Karpas-422 (cell line): Measurements from ENCODE around the gene CISD3. TPM values are rescaled to one million over a fixed set of nuclear protein-coding genes. Genes with fewer than 3 reads are reported as not detected.

Source experiments
- DNase-seq: peaks from one replicate; pipeline ENCODE4 v3.0.0-alpha.2; 2015
- H2AFZ ChIP-seq: fragments of 200-600 bp; sonication (generic); 2 replicates; pipeline ENCODE4 v1.6.1; 2014; ENCODE audit warnings: antibody characterized with exemption, low read length, mixed read lengths
- H3K27ac ChIP-seq: fragments of 200-600 bp; sonication (generic); 2 replicates; pipeline ENCODE4 v1.5.1; 2014; ENCODE audit warnings: mild to moderate bottlenecking, low read length, moderate library complexity
- H3K27me3 ChIP-seq: fragments of 200-600 bp; sonication (generic); 2 replicates; pipeline ENCODE4 v1.6.1; 2014; ENCODE audit warnings: low read length, mixed read lengths
- H3K36me3 ChIP-seq: fragments of 200-600 bp; sonication (generic); 2 replicates; pipeline ENCODE4 v1.6.1; 2014; ENCODE audit warnings: low read length, mixed read lengths; ENCODE audit not compliant: insufficient read depth
- H3K4me1 ChIP-seq: fragments of 200-600 bp; sonication (generic); 2 replicates; pipeline ENCODE4 v1.6.1; 2014; ENCODE audit warnings: mild to moderate bottlenecking, low read length, mixed read lengths
- H3K4me2 ChIP-seq: fragments of 200-600 bp; sonication (generic); 2 replicates; pipeline ENCODE4 v1.6.1; 2014; ENCODE audit warnings: low read length, low read depth, mild to moderate bottlenecking; ENCODE audit not compliant: poor library complexity, severe bottlenecking
- H3K4me3 ChIP-seq: fragments of 200-600 bp; sonication (generic); 2 replicates; pipeline ENCODE4 v1.5.1; 2014; ENCODE audit warnings: mild to moderate bottlenecking, antibody characterized with exemption, low read length, mixed read lengths
- H3K79me2 ChIP-seq: fragments of 200-600 bp; sonication (generic); 2 replicates; pipeline ENCODE4 v1.6.1; 2014; ENCODE audit warnings: mild to moderate bottlenecking, low read length, mixed read lengths
- H3K9ac ChIP-seq: fragments of 200-600 bp; sonication (generic); 2 replicates; pipeline ENCODE4 v1.6.0; 2014; ENCODE audit warnings: low read length
- H3K9me2 ChIP-seq: fragments of 200-600 bp; sonication (generic), shearing (Covaris generic); replicated peaks from 2 replicates; pipeline ENCODE4 v1.6.0; 2014; ENCODE audit warnings: mild to moderate bottlenecking, low read length, moderate library complexity; ENCODE audit not compliant: insufficient read depth
- H3K9me3 ChIP-seq: fragments of 300-700, 200-600 bp; sonication (generic); 2 replicates; pipeline ENCODE4 v1.6.1; 2014; ENCODE audit warnings: low read length, mixed read lengths
- H4K20me1 ChIP-seq: fragments of 200-600 bp; sonication (generic); 2 replicates; pipeline ENCODE4 v1.6.1; 2014; ENCODE audit warnings: mild to moderate bottlenecking, antibody characterized with exemption, low read length, low read depth; ENCODE audit not compliant: insufficient read depth
- total RNA-seq: library from RNA; depleted of rRNA; stranded (reverse); fragments of >200 nt; shearing (Covaris generic); gene quantifications from 2 replicates; pipeline ENCODE4 v1.2.3, GENCODE V29; 2014; ENCODE audit warnings: low replicate concordance

Gene CISD3
- total RNA-seq, 1 experiment from 2014 or later = 6.8 TPM

DNA sequence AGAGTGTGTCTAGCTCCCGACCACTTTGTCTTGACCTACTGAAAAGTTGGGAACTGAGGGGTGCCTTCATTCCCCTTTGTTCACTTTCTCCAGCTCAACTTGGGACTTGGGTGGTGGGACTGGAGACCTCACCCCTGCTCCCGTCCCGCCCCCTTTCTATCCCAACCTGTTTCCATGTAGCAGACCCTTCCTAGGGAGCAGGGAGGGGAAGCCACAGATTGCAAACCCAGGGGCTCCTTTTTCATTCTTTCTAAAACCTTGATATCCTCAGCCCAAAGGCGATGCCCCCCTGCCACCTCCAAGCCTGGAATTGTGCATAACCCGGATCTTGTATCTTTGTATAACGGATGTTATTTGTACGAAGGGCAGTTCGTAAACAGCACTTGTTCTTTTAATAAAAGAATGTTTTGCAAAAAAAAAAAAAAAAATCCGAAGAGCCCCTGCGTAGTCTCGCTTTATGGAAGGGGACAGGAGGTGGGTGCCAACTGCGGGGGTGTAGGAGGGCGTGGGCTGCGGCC, 714 bp upstream of the CISD3 start:
- no peak for DNase-seq
- H4K20me1 ChIP-seq = 0 out of 2 replicates have a peak, but pooled peaks cover 3% of the 10 kb centered on the region
- no peaks in the 10 kb centered on the region for H3K9me3 ChIP-seq
- no peak overlapping the region for H2AFZ ChIP-seq
- H3K36me3 ChIP-seq = no peaks in the 10 kb centered on the region
- H3K4me3 ChIP-seq = peak overlapping the region; percentile 69
- H3K27me3 ChIP-seq = no peaks in the 10 kb centered on the region
- H3K9me2 ChIP-seq = no peaks in the 10 kb centered on the region
- H3K9ac ChIP-seq = peak overlapping the region; percentile 84
- peak overlapping the region; percentile 78 for H3K4me2 ChIP-seq
- H3K27ac ChIP-seq = peak overlapping the region; percentile 23; the same call in 1 of the 2 replicates
- H3K79me2 ChIP-seq = peaks cover 15% of the 10 kb centered on the region
- peaks cover 36% of the 10 kb centered on the region for H3K4me1 ChIP-seq

DNA sequence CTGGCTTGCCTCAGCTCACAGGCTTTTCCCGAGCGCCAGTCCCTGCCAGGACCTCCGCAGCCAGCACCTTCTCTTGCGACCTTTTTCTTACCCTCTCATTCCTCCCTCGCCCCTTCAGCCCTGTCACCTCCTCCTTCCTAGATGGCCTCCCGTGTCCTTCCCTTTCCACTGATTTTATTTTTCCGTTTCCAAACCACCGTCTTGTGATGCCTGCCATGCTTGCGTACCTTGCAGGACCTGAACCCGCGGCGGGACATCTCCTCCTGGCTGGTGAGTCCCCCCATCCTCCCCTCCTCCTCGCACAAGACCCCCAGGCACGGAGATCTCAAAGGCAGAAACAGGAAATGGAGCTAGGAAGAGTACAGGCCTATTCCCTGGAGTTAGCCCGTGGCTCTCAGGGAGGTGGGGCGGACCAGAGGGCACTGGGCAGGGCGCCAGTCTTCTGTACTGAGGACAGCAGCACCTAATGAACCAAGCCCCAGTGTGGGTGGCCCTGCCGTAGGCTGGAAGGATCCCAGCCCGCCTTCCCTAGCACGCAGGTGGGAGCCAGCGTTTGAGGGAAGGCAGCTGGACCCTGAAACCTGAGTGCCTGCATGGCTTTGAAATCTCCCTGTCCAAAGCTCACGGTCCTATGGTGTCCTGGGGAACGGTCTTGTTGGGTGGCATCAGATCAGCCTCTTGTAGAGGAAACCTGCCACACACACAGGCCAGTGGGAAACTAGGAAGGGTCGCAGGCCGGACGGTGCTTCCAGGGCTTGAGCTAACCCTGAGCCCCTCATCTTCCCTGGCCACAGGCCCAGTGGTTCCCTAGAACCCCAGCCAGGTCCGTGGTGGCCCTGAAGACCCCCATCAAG, 612 bp downstream of the CISD3 start:
- peak; percentile 74 for DNase-seq
- Histone ChIP-seq H3K9ac (peak overlapping the region; percentile 85), H3K9me2 (no peaks in the 10 kb centered on the region), H3K4me1 (peaks cover 36% of the 10 kb centered on the region), H3K79me2 (peaks cover 15% of the 10 kb centered on the region), H3K4me3 (peak overlapping the region; percentile 86), H3K4me2 (peak overlapping the region; percentile 82), H3K36me3 (no peaks in the 10 kb centered on the region), H4K20me1 (0 out of 2 replicates have a peak, but pooled peaks cover 6% of the 10 kb centered on the region), H3K27me3 (no peaks in the 10 kb centered on the region), H3K27ac (peak overlapping the region; percentile 69), H2AFZ (peak overlapping the region; percentile 62; the same call in 1 of the 2 replicates), H3K9me3 (no peaks in the 10 kb centered on the region)

DNA sequence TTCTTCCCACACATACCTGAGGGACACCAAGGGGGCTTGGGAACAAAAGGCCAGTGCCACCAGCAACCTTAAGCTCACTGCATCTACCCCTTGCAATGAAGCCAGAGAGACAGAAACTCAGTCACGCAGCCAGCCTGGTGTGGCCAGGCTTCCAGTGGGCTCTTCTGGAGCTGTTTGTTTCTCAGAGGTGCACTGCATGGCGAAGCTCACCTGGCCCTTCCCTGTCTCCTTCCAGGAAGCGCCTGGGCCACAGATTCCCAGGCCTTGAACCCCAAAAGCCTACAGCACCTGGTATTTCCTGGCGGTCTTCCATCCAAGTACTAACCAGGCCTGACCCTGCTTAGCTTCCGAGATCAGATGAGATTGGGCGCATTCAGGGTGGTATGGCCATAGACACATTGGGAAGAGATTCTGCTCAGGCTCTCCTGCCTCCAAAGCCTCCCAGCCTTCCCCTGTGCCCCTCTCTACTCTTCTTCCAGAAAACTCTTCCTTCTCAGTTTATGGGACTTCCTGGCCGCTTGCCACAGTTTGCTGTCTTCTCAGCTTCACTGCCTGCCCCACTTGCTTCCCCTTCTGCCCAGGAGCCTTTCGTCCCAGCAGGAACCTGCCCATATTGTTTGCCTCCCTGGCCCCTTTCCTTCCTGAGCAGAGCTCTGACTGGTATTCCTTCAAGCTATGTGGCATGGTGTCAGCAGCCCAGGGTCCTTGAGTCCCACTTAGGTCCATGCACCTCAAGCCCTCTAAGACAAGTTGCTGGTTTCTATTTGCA, 1.6 kb downstream of the CISD3 start:
- peak overlapping the region; percentile 85 for H3K9ac ChIP-seq
- H4K20me1 ChIP-seq = 0 out of 2 replicates have a peak, but pooled peaks cover 6% of the 10 kb centered on the region
- no peaks in the 10 kb centered on the region for H3K27me3 ChIP-seq
- no peaks in the 10 kb centered on the region for H3K9me3 ChIP-seq
- H3K9me2 ChIP-seq = no peaks in the 10 kb centered on the region
- H3K27ac ChIP-seq = no peak overlapping the region
- DNase-seq = no peak
- peak overlapping the region; percentile 86 for H3K4me3 ChIP-seq
- H3K36me3 ChIP-seq = no peaks in the 10 kb centered on the region
- no peak overlapping the region for H2AFZ ChIP-seq
- H3K79me2 ChIP-seq = peaks cover 15% of the 10 kb centered on the region
- peaks cover 36% of the 10 kb centered on the region for H3K4me1 ChIP-seq
- peak overlapping the region; percentile 82 for H3K4me2 ChIP-seq

DNA sequence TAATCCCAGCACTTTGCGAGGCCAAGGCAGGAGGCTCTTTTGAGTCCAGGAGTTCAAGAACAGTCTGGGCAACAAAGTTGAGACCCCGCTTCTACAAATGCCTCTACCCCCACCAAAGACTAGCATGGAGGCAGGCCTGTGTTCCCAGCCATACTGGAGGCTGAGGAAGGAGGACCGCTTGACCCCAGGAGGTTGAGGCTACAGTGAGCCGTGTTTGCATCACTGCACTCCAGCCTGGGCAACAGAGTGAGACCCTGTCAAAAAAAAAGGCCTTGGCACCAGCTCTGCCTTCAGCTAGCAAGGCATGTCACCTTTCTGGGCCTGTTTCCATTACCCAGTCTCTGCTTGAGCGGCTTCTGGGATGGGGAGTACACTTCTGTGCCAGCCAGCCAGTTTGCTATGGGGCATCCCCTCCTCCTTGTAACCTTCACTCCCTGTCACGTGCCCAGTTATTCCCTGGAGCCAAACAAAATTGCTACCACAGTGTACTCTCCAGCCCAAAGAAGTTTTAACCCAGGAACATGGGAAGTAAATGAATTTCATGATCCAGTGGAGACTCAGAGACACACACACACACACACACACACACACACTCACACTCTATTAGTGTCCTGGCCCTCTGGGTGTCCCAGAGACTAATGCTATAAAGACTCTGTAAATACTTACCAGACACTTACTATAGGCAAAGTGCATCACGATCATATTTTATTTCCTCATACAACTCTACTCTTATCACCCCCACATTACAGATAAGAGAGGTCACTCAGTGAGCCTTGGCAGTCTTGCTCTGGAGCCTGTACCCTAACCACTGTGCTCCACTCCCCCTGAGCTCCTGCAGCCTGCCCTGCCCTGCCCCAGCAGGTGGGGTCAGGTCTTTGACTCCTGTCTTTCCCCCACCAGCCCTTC, 2.5 kb downstream of the CISD3 start:
- H4K20me1 ChIP-seq = 0 out of 2 replicates have a peak, but pooled peaks cover 6% of the 10 kb centered on the region
- H3K27me3 ChIP-seq = no peaks in the 10 kb centered on the region
- no peak overlapping the region for H3K4me3 ChIP-seq
- no peak overlapping the region for H3K4me2 ChIP-seq
- no peak overlapping the region for H2AFZ ChIP-seq
- peaks cover 15% of the 10 kb centered on the region for H3K79me2 ChIP-seq
- H3K9ac ChIP-seq = peak overlapping the region; percentile 85; the same call in 1 of the 2 replicates
- H3K9me2 ChIP-seq = no peaks in the 10 kb centered on the region
- H3K9me3 ChIP-seq = no peaks in the 10 kb centered on the region
- no peaks in the 10 kb centered on the region for H3K36me3 ChIP-seq
- DNase-seq = no peak
- H3K27ac ChIP-seq = no peak overlapping the region
- peaks cover 36% of the 10 kb centered on the region for H3K4me1 ChIP-seq

DNA sequence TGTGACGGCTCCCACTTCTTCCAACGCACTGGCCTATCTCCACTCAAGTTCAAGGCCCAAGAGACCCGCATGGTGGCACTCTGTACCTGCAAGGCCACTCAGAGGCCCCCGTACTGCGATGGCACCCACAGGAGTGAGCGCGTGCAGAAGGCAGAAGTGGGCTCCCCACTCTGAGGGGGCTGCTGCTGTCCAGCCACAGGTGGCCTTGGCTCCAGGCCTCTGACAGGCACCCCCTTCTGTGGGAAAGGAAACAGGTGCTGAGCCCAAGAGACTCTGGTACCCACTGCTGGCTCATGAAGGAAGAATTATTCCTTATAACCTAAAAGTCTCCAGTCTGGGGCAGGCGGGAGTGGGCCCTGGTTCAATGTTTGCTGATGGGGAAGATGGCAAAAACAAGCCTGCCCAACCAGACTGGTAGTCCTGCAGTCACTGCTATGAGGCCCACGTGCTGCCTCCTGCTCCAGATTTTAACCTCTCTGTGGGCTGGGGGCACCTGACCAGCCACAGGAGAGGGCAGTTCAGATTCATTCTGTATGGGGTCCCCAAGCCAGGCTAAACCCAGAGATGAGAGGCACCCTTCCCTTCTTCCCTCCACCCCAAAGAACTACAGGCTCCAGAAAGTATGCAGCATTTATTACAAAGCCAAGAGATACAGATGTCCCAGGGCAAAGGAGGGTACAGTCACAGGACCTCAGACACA, 3.3 kb downstream of the CISD3 start:
- Histone ChIP-seq H3K4me3 (no peak overlapping the region), H3K27ac (no peak overlapping the region), H3K79me2 (peaks cover 15% of the 10 kb centered on the region), H3K9me2 (no peaks in the 10 kb centered on the region), H3K4me2 (no peak overlapping the region), H3K4me1 (peaks cover 28% of the 10 kb centered on the region), H3K27me3 (no peaks in the 10 kb centered on the region), H3K36me3 (no peaks in the 10 kb centered on the region), H4K20me1 (0 out of 2 replicates have a peak, but pooled peaks cover 6% of the 10 kb centered on the region), H3K9me3 (no peaks in the 10 kb centered on the region), H2AFZ (no peak overlapping the region), H3K9ac (no peak overlapping the region)
- DNase-seq = no peak

DNA sequence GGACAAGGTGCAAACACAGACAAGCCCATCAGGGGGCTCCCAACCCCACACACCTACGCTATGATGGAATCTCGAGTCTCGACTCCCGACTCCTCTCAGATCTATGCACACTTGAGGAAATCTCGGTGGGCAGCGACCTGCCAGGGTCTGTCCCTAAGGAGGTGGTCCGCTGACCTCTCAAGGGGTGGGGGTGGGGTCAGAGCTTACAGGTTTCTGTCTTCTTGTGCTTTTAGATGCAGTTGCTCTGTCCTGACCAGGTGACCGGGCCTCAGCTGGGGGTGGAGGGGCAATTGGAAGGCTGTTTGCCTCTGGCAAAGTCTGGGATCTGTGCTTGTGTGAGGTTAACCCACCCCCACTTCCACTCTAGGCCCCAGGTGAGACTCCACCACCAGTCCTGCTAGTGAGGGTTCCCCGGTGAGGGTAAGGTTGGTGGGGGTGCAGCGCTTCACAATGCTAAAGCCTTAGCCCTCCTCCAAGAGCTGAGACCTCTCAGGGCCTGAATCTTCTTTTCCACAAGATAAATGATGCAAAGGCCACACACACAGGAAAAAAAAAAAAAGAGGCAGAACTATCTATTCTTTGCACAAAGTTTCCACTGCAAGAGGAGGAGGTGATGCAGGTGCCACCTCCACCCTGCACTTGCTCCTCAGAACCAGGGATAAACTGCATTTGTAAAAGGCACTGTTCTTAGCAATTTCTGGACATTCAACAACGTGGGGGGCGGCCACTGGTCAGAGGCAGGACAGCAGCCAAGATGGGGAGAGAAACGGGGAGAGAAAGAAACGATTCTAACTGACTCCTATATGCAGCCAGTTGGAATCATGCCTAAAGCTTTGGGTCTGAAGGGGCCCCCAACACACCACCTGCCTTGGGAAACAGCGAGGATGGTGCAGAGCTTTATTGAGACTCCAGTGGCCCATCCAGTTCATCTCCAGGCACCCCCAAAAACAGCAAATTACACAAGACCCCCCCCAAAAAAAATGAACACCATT, 4.1 kb downstream of the CISD3 start:
- H2AFZ ChIP-seq = no peak overlapping the region
- no peak overlapping the region for H3K9ac ChIP-seq
- H3K4me2 ChIP-seq = no peak overlapping the region
- H4K20me1 ChIP-seq = 0 out of 2 replicates have a peak, but pooled peaks cover 6% of the 10 kb centered on the region
- peak; percentile 76 for DNase-seq
- H3K4me3 ChIP-seq = no peak overlapping the region
- H3K9me3 ChIP-seq = no peaks in the 10 kb centered on the region
- H3K27me3 ChIP-seq = no peaks in the 10 kb centered on the region
- no peaks in the 10 kb centered on the region for H3K9me2 ChIP-seq
- no peaks in the 10 kb centered on the region for H3K36me3 ChIP-seq
- H3K4me1 ChIP-seq = peaks cover 20% of the 10 kb centered on the region
- no peak overlapping the region for H3K27ac ChIP-seq
- peaks cover 15% of the 10 kb centered on the region for H3K79me2 ChIP-seq
